Neural cell (in vitro differentiated cells): ENCODE results near the gene EFCAB7. TPM values are rescaled to one million over a fixed set of nuclear protein-coding genes. Genes with fewer than 3 reads are reported as not detected.

Experiments used
- H2AFZ ChIP-seq: fragments of 200-600, 300-800 bp; sonication (generic), shearing (Covaris generic); 2 replicates; pipeline ENCODE4 v1.6.0; 2014; ENCODE audit warnings: low read depth, mild to moderate bottlenecking, antibody characterized with exemption, low read length, moderate library complexity
- H3F3A ChIP-seq: fragments of 200-600 bp; shearing (Covaris generic); 2 replicates; pipeline ENCODE4 v1.6.1; 2016; ENCODE audit warnings: mild to moderate bottlenecking, moderate library complexity, mixed read lengths, antibody characterized with exemption, low read length; ENCODE audit not compliant: insufficient read depth, poor library complexity, severe bottlenecking
- H3K27ac ChIP-seq: fragments of 200-600, 300-800 bp; sonication (generic), shearing (Covaris generic); 2 replicates; pipeline ENCODE4 v1.5.1; 2014; ENCODE audit warnings: mild to moderate bottlenecking, low read length, moderate library complexity
- H3K27me3 ChIP-seq: fragments of 300-800, 200-600 bp; sonication (generic), shearing (Covaris generic); 2 replicates; pipeline ENCODE4 v1.6.0; 2014; ENCODE audit warnings: mild to moderate bottlenecking, low read depth, low read length, moderate library complexity; ENCODE audit not compliant: insufficient read depth
- H3K36me3 ChIP-seq: fragments of 300-800, 200-600 bp; sonication (generic), shearing (Covaris generic); 2 replicates; pipeline ENCODE4 v1.5.1; 2014; ENCODE audit warnings: mild to moderate bottlenecking, antibody characterized with exemption, low read length, moderate library complexity; ENCODE audit not compliant: insufficient read depth
- H3K4me2 ChIP-seq: fragments of 300-800, 200-600 bp; sonication (generic), shearing (Covaris generic); 2 replicates; pipeline ENCODE4 v1.6.0; 2014; ENCODE audit warnings: mild to moderate bottlenecking, low read length
- H3K4me3 ChIP-seq: fragments of 300-800, 200-600 bp; sonication (generic), shearing (Covaris generic); 2 replicates; pipeline ENCODE4 v1.5.1; 2014; ENCODE audit warnings: mild to moderate bottlenecking, low read length, moderate library complexity
- H3K79me2 ChIP-seq: fragments of 200-600 bp; shearing (Covaris generic); replicated peaks from 2 replicates; pipeline ENCODE4 v1.6.0; 2014; ENCODE audit warnings: mild to moderate bottlenecking, low read length, moderate library complexity; ENCODE audit not compliant: insufficient read depth
- H3K9ac ChIP-seq: fragments of 300-800, 200-600 bp; sonication (generic), shearing (Covaris generic); 2 replicates; pipeline ENCODE4 v1.6.1; 2016; ENCODE audit warnings: mild to moderate bottlenecking, low read length, mixed read lengths
- H3K9me2 ChIP-seq: fragments of 200-600 bp; shearing (Covaris generic); 2 replicates; pipeline ENCODE4 v1.6.1; 2016; ENCODE audit warnings: mild to moderate bottlenecking, low read length, mixed read lengths; ENCODE audit not compliant: insufficient read depth
- H3K9me3 ChIP-seq: fragments of 200-600, 300-800 bp; sonication (generic), shearing (Covaris generic); 2 replicates; pipeline ENCODE4 v1.6.1; 2016; ENCODE audit warnings: mild to moderate bottlenecking, mixed run types, low read length, moderate library complexity, mixed read lengths
- H4K20me1 ChIP-seq: fragments of 200-600 bp; shearing (Covaris generic); 2 replicates; pipeline ENCODE4 v1.6.1; 2016; ENCODE audit warnings: mild to moderate bottlenecking, mixed run types; ENCODE audit not compliant: insufficient read depth
- EP300 ChIP-seq: fragments of 450-650 bp; conservative IDR thresholded peaks from 2 replicates; pipeline ENCODE4 v1.6.1; 2014; ENCODE audit warnings: antibody characterized with exemption, mild to moderate bottlenecking, moderate library complexity; ENCODE audit not compliant: poor library complexity, severe bottlenecking
- EZH2 ChIP-seq: fragments of 200-600, 300-800 bp; shearing (Covaris generic), sonication (generic); IDR thresholded peaks from 2 replicates; pipeline ENCODE4 v1.6.1; 2014; ENCODE audit warnings: antibody characterized with exemption, low read length, borderline replicate concordance, mild to moderate bottlenecking; ENCODE audit not compliant: insufficient read depth, poor library complexity, severe bottlenecking
- MXI1 ChIP-seq: fragments of 450-650 bp; conservative IDR thresholded peaks from 2 replicates; pipeline ENCODE4 v1.6.1; 2014; ENCODE audit warnings: antibody characterized with exemption, mild to moderate bottlenecking; ENCODE audit not compliant: poor library complexity, severe bottlenecking
- RAD21 ChIP-seq: fragments of 450-650 bp; conservative IDR thresholded peaks from 2 replicates; pipeline ENCODE4 v1.6.1; 2014; ENCODE audit warnings: antibody characterized with exemption, mild to moderate bottlenecking, moderate library complexity
- TAF1 ChIP-seq: IDR thresholded peaks from 2 replicates; pipeline ENCODE4 v1.6.1; 2012; ENCODE audit warnings: low read depth
- polyA plus RNA-seq: library from polyadenylated mRNA; depleted of rRNA; stranded (reverse); fragments of >200 nt; gene quantifications from 2 replicates; pipeline ENCODE4 v1.2.3, GENCODE V29; 2014
- TF ChIP-seq, protein P1 (sequence below): fragments of 450-650 bp; IDR thresholded peaks from 2 replicates; pipeline ENCODE4 v1.5.1; 2014; ENCODE audit warnings: antibody characterized with exemption, mild to moderate bottlenecking, moderate library complexity; ENCODE audit not compliant: poor library complexity, severe bottlenecking
- TF ChIP-seq, protein P2 (sequence below): IDR thresholded peaks from 2 replicates; pipeline ENCODE4 v1.6.1; 2012; ENCODE audit warnings: borderline replicate concordance

EFCAB7 gene
- polyA plus RNA-seq, 1 donor from 2014 or later, result 72.9 TPM

DNA sequence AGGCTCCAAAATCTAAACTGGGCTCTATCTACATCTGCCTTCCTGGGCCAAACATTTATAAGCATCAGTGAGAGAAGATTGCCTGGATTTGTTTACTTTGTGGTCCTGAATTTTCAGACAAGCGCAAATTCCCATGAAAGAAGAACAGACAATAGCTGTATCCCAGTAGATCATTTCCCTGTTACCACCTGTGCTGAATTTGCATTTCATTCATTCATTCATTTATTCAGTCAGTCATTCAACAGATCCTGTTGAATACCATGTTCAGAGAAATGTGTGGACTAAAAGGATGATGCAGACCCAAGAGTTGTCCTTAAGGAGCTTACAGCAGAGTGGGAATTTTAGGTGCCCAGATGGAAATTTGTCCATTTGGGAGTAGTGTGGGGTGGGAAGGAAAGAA is 72.1 kb downstream of the EFCAB7 start:
- Histone ChIP-seq H4K20me1 (no peaks in the 10 kb centered on the region), H3K79me2 (no peaks in the 10 kb centered on the region), H3K36me3 (no peaks in the 10 kb centered on the region), H3K27ac (no peak overlapping the region), H3K27me3 (peaks cover 2% of the 10 kb centered on the region), H3K4me3 (no peak overlapping the region), H3F3A (no peaks in the 10 kb centered on the region), H3K9ac (no peak overlapping the region), H3K9me2 (no peaks in the 10 kb centered on the region), H3K9me3 (no peaks in the 10 kb centered on the region), H3K4me2 (no peak overlapping the region), H2AFZ (no peak overlapping the region)
- TF ChIP-seq EP300, result no peak

DNA sequence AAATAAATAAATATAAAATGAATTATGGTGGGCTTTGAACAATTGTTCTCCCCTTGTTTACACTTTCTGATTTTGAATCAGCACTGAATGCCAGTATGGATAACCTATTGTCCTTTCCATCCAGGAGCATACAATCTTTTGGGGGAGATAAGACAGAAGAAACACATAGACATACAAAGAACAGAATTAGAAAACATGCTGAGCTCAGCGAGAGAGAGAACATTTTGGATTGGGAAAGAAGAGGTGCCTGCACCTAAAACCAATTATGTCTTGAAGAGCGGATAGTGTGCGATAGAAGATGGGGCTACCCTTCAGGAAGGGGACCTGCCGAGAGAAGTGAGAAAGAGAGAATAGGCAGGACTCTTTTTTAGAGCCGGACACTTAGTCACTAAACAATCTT is 76.5 kb downstream of the EFCAB7 start:
- Histone ChIP-seq H2AFZ (no peak overlapping the region), H3K9me2 (no peaks in the 10 kb centered on the region), H3K79me2 (no peaks in the 10 kb centered on the region), H3K36me3 (no peaks in the 10 kb centered on the region), H4K20me1 (no peaks in the 10 kb centered on the region), H3K27ac (no peak overlapping the region), H3F3A (no peaks in the 10 kb centered on the region), H3K9ac (no peak overlapping the region), H3K4me2 (no peak overlapping the region), H3K27me3 (no peaks in the 10 kb centered on the region), H3K9me3 (no peaks in the 10 kb centered on the region), H3K4me3 (no peak overlapping the region)
- TF ChIP-seq TAF1 (no peak), EZH2 (no peak)
- TF ChIP-seq, protein P1, sequence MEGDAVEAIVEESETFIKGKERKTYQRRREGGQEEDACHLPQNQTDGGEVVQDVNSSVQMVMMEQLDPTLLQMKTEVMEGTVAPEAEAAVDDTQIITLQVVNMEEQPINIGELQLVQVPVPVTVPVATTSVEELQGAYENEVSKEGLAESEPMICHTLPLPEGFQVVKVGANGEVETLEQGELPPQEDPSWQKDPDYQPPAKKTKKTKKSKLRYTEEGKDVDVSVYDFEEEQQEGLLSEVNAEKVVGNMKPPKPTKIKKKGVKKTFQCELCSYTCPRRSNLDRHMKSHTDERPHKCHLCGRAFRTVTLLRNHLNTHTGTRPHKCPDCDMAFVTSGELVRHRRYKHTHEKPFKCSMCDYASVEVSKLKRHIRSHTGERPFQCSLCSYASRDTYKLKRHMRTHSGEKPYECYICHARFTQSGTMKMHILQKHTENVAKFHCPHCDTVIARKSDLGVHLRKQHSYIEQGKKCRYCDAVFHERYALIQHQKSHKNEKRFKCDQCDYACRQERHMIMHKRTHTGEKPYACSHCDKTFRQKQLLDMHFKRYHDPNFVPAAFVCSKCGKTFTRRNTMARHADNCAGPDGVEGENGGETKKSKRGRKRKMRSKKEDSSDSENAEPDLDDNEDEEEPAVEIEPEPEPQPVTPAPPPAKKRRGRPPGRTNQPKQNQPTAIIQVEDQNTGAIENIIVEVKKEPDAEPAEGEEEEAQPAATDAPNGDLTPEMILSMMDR, result no peak
- TF ChIP-seq, protein P2, sequence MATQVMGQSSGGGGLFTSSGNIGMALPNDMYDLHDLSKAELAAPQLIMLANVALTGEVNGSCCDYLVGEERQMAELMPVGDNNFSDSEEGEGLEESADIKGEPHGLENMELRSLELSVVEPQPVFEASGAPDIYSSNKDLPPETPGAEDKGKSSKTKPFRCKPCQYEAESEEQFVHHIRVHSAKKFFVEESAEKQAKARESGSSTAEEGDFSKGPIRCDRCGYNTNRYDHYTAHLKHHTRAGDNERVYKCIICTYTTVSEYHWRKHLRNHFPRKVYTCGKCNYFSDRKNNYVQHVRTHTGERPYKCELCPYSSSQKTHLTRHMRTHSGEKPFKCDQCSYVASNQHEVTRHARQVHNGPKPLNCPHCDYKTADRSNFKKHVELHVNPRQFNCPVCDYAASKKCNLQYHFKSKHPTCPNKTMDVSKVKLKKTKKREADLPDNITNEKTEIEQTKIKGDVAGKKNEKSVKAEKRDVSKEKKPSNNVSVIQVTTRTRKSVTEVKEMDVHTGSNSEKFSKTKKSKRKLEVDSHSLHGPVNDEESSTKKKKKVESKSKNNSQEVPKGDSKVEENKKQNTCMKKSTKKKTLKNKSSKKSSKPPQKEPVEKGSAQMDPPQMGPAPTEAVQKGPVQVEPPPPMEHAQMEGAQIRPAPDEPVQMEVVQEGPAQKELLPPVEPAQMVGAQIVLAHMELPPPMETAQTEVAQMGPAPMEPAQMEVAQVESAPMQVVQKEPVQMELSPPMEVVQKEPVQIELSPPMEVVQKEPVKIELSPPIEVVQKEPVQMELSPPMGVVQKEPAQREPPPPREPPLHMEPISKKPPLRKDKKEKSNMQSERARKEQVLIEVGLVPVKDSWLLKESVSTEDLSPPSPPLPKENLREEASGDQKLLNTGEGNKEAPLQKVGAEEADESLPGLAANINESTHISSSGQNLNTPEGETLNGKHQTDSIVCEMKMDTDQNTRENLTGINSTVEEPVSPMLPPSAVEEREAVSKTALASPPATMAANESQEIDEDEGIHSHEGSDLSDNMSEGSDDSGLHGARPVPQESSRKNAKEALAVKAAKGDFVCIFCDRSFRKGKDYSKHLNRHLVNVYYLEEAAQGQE, result no peak

DNA sequence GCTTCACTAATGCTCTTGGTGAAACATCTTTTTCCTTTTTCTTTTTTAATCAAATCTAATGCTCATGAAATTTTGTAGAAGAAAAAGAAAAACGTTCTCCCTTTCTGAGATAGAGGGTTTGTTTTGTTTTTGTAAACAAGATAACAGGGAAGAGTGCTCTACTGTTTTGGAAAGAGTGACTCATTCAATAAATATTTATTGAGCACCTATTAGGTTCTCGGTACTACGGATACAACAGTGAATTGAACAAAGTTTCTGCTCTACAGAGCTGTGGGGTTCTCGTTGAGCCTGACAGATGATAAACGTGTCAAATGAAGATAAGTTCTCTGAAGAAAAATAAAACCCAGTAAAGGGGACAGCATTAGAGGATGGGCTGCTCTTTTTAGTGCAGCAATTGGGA is 76.9 kb downstream of the EFCAB7 start:
- Histone ChIP-seq H3F3A (no peaks in the 10 kb centered on the region), H3K4me3 (no peak overlapping the region), H3K9me2 (no peaks in the 10 kb centered on the region), H3K4me2 (no peak overlapping the region), H3K36me3 (no peaks in the 10 kb centered on the region), H2AFZ (no peak overlapping the region), H4K20me1 (no peaks in the 10 kb centered on the region), H3K27ac (no peak overlapping the region), H3K27me3 (no peaks in the 10 kb centered on the region), H3K79me2 (no peaks in the 10 kb centered on the region), H3K9me3 (no peaks in the 10 kb centered on the region), H3K9ac (no peak overlapping the region)
- no peak for TF ChIP-seq EZH2
- TF ChIP-seq RAD21, result no peak
- TF ChIP-seq, protein P1, result no peak
- TF ChIP-seq MXI1, result no peak
- TF ChIP-seq, protein P2, result no peak
